Frontal cortex (tissue), 4 donors: ENCODE data around the gene LMNA. TPM values are rescaled to one million over a fixed set of nuclear protein-coding genes. Genes with fewer than 3 reads are reported as not detected.
"Not testable (repeated sequence)": the region's sequence is repeated elsewhere in the genome, so short reads cannot be mapped to it uniquely, and the experiment has no call there.

Experiments used
- DNase-seq, 2 donors: peaks; one replicate each; pipeline ENCODE4 v3.0.0; 2012; ENCODE audit warnings: low spot score in 2 of 2
- FAIRE-seq: peaks from 2 replicates; lab custom pipeline; 2012; peaks lifted over from hg19 to GRCh38; lab: Jason Lieb, UNC
- total RNA-seq: library from RNA; depleted of rRNA; stranded (reverse); fragments of >200 nt; gene quantifications from one replicate; pipeline ENCODE4 v1.2.3, GENCODE V29; 2014
- donor health status: control.
- donor health status: control.
- donor health status: control.

Gene LMNA
- 14.3 TPM for total RNA-seq

DNA sequence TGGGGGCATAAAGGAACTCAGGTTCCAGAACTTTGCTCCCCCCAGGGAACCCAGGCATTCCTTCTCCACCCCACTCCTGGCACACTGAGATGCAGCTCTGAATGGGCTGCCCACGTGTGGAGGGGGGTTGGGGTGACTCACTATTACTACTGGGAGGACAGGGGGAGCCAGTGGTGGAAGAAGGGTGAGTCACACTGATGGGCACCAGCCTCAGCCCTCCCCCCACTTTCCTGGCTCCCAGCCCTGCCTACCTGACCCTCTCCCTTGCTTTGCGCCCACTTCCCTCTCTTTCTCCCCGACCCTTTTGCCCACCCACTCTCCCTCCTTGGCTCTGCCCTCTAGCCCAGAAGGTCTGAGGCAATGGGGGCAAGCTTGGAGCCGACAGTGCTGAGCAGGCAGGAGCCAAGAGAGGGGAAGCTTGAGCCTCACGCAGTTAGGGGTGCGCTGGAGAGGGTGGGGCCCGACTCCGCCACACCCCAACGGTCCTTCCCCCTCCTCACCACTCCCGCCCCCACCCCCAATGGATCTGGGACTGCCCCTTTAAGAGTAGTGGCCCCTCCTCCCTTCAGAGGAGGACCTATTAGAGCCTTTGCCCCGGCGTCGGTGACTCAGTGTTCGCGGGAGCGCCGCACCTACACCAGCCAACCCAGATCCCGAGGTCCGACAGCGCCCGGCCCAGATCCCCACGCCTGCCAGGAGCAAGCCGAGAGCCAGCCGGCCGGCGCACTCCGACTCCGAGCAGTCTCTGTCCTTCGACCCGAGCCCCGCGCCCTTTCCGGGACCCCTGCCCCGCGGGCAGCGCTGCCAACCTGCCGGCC lies at the start of gene LMNA:
Gene LMNA (plus strand): TSS at position 611 of the 818 bp plus-strand sequence. CDS start 208 bp downstream, outside the sequence.
- DNase-seq (peak; percentile 85 to 92), FAIRE-seq (no peak)

DNA sequence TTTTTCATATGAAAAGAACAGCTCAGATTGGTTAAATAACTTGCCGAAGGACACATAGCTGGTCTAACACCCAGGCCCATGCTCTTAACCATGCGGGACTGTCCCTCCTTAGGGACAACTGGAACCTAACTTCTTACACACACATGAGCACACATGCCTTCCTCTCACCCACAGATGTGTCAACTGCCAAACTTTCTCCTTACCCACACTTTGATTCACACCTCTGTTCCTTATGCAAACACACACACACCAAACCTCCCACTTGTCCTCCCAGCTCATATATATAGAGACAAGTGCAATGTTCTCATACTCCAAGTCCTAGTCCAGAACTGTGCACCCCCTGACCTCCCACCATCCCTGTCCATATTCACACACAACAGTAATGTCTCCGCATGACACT lies 49.3 kb upstream of the LMNA start:
- DNase-seq = no peak

DNA sequence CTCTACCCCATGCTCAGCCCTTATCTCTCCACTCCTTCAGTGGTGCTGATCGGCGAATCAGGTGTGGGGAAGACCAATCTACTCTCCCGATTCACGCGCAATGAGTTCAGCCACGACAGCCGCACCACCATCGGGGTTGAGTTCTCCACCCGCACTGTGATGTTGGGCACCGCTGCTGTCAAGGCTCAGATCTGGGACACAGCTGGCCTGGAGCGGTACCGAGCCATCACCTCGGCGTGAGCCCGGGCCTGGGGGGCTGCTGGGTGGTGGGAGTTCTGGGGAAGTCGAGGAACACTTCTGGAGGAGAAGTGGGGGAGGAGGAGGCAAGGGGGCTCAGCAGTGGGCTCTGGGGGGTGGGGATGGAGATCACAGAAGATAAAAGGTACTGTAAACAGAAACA lies 48.6 kb upstream of the LMNA start:
- no peak for FAIRE-seq

More for the DNA sequence above, 49.3 kb upstream of the LMNA start:
- FAIRE-seq = no peak

DNA sequence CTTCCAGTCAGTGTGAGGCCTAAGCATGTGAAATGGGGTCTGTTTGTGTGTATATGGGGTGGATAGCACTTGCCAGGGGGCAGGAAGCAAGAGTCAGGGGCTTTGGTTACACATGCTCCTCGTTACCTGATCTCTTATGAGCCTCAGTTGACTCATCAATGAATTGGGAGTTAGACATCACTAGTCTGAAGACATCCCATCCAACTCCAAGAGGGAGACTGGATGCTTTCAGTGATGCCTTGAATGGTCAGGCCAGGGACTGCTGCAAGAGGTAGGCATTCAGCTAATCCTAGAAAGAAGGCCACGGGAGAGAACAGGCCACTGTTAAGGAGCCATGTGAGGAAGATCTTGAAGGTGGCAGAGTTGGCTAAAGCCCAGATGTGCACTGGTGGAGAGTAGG lies 47.2 kb upstream of the LMNA start:
- FAIRE-seq (no peak), DNase-seq (no peak)

More for the DNA sequence above, 48.6 kb upstream of the LMNA start:
- DNase-seq = no peak

DNA sequence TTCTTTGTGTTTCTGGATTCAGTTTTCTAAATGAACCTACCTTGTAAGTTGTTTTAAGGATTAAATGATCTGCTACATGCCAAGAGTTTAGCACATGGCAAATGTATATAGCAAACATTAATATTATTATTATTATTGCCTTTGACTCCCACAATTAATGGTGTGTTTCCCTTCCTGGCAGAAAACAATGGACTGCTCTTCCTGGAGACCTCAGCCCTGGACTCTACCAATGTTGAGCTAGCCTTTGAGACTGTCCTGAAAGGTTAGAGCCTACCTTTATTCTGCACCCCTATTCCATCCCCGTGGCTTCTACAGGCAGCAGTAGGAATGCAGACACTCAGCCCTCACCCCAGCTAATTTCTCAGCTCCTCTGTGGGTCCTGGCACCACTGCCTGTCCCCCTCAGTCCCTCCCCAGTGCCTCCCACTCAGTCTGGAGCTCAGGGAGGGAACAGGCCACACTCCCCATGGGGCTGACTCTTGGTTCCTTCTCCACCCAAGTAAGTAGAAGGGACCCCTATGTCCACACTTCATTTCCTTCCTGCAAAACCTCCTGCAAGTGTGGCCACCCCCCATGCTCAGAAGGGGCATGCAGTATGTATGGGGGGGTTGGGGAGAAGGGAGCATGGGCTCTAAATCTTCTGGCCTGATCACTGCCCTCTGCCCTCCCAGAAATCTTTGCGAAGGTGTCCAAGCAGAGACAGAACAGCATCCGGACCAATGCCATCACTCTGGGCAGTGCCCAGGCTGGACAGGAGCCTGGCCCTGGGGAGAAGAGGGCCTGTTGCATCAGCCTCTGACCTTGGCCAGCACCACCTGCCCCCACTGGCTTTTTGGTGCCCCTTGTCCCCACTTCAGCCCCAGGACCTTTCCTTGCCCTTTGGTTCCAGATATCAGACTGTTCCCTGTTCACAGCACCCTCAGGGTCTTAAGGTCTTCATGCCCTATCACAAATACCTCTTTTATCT lies 44.7 kb upstream of the LMNA start:
- FAIRE-seq = no peak

DNA sequence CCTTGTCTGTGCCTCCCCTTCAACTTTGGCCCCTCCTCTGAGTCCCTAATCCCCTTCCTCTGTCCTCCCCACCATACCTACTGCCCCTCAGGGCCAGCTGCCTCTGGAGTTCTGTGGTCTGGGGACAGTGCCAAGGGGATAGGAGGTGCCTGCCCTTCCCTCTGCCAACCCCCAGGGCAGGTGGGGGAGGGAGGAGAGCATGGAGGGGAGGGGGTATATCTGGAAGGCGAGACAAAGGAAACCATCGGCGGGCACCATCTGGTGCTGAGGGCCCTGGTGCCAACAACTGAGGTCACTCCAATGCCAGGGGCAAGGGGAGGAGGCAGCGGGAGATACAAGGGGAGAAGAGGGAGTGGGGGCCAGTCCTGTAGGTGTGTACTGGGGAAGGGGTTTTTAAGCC lies 44.0 kb upstream of the LMNA start:
- DNase-seq (no peak), FAIRE-seq (no peak)

More for the DNA sequence above, 44.7 kb upstream of the LMNA start:
- no peak for DNase-seq

DNA sequence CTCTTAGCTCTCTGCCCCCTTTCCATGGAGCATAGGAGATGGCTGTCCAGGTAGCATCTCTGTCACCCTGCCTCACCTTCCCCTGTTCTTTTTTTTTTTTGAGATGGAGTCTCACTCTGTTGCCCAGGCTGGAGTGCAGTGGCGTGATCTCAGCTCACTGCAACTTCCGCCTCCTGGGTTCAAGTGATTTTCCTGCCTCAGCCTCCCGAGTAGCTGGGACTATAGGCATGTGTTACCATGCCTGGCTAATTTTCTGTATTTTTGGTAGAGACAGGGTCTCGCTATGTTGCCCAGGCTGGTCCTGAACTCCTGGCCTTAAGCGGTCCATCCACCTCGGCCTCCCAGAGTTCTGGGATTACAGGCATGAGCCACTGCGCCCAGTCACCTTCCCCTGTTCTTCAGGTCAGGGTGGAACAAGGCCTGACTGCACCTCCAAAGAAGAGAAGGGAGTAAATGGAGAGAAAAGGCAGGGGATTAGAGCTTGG lies 43.1 kb upstream of the LMNA start:
- FAIRE-seq, DNase-seq: not testable (repeated sequence)

DNA sequence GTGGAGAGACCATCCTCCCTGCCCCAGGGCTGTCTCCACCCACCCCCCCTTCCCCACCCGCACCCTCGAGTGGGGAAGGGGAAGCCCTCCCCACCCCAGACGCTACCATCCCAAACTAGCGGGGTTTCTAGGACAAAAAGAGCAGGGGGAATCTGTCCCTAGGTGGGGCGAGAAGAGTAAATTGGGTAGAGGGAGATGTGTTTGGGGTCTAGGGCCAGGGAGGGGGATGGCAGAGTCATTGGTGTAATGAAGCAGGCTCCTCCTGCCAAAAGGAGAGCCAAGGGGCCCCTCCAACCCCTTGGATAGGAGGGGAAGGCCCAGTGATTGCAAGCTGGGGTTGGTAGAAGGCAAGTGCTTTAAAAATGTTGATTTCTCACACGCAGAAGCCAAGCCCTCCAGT lies 42.3 kb upstream of the LMNA start:
- DNase-seq = no peak
- no peak for FAIRE-seq

DNA sequence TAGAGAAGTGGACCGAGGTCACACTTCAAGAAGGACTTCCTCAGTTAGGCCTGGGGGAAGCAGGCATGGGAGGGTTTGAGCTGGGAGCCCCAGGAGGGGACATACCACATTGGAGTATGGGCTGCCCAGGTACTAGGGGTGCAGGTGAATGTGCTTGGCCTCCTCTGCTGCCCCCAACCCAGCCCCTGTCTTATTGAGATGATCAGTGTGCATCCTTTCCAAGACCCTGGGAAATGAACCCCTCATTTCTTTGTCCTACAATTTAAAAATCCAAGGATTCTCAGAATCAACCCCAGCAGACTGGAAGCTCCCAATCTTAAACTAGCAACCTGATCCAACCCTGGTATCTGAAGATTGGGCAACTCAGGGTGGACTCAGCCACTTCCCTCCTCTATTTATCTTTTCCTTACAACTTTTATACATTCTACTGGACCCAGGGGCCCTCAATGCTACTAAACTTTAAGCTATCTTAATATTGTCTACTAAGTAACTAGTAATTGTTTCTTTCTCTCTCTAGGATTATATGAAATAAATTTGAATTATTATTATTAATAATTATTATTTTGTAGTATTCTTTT lies 41.3 kb upstream of the LMNA start:
- DNase-seq = no peak
- no peak for FAIRE-seq

DNA sequence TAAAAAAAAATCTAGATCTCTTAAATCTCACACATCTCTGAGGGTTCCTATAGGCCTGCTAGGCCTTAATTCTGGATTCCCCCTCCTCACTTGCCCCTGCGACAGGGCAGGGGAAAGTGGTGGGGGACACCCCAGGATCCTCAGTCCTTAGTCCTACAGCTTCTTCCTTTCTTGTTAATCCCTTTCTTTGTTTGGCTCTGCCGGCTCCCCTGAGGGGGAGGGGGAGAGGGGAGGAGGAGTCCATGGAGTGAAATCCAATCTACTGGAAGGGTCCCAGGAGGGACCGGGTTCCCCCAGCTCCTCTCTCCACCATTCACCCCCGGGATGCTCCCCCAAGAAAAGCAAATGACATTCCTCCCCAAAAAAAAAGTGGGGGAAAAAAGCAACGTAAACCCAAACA lies 40.8 kb upstream of the LMNA start:
- FAIRE-seq = no peak
- no peak for DNase-seq

DNA sequence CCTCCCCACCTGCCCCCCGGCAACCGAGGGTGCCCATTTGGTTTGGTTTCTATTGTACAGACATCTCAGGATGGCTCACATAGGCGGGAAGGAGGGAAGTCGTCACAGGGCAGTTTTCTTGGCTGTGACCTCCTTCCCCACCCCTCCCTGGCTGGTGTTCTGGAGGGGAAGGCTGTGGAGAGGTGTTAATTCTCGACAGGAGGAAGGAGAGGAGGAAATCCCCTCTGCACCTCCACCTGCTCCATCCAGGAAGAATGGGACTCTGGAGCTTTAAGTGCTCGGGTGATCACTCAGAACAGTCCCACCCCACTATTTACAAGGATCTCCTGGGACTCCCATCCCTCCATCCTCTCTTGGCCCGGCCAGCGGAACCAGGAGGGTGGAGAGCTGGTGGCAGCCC lies 39.9 kb upstream of the LMNA start:
- DNase-seq (no peak), FAIRE-seq (no peak)

DNA sequence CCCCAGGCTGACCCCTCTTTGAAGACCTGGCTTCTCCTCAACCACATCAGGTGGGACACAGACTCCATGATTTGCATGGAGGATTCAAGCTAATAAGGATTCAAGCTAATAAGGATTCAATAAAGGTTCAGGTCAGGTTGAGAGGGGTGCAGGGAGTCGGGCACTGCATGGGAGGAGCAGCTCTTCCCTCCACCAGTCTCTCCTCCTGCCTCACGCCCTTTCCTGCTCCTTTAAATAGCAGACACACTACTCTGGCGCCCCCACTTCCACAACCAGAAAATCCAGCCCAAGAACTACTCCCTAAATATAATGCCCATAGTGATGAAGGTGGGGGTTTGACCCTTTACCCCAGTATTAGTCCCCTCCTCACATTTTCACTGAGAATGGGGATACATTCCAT lies 39.3 kb upstream of the LMNA start:
- FAIRE-seq = no peak

DNA sequence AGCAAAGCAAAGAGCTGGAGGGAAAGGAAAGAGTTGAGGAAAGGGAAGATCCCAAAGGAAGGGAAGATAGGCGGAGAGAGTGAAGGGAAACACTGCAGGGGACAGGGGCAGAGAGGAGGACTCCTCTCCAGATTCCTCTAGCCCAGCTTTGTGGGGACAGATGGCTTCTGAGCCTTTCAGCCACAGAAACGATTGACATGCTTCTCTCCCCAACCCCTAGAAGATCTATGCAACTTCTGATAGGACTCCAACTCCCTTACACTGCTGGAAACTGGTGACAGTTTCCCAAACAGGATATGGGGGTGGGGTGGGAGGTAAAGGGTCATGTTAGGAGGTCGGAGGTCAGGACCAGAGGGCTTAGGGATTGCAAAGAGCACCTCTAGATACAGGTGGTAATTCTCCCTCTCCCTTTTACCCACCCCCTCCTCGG lies 38.7 kb upstream of the LMNA start:
- no peak for FAIRE-seq
- DNase-seq = no peak

More for the DNA sequence above, 39.3 kb upstream of the LMNA start:
- DNase-seq = no peak

DNA sequence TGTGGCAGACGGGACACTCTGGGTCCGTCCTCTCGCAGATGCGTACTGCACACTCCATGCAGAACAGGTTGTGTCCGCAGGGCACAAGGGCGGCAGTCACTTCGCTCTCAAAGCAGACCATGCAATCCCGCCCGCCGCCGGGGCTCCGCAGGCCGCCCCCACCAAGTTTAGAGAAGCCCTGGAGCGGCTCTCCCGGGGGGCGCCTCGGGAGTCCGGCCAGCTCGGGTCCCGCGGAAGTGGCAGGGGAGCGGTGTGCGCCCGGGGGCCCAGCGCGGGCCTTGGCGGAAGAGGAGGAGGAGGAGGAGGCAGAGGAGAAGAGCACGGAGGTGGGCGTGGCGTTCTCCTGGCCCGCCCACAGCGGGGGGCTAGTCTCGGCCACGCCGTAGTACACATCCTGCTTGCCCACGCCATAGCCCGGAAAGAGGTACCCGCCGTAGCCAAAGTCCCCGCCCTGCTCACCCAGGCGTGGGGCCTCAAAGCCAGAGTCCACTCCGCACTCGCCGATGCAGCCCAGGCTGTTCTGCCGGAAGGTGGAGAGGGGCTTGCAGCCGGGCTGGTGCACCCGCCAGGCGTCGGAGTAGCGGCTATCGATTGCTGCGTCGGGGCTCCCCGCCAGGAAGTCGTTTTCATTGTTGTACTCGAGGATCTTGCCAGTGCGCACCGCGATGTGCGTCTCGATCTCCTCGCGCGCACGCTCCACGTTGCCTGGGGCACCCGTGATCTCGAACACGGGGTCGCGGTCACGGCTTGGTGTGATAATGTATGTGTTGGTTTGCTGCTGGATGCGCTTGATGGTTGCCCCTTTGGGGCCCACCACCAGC lies 37.7 kb upstream of the LMNA start:
- DNase-seq = peak in 1 of 2 donors; percentile 54
- FAIRE-seq = no peak

DNA sequence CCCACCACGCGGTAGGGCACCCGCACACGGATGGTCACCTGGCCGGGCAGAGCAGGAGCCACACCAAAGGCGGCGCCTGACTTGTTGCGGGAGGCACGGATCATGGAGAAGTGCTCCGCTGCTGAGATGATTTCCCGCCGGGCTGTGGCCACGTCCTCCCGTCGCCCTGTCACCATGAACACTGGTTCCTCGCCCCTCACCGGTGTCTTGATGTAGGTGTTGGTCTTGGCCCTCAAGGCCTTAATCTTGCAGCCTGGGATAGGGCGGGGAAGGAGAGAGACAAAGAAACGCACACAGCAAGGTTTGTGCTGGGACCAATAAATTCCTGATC lies 37.1 kb upstream of the LMNA start:
- FAIRE-seq (no peak), DNase-seq (no peak)

DNA sequence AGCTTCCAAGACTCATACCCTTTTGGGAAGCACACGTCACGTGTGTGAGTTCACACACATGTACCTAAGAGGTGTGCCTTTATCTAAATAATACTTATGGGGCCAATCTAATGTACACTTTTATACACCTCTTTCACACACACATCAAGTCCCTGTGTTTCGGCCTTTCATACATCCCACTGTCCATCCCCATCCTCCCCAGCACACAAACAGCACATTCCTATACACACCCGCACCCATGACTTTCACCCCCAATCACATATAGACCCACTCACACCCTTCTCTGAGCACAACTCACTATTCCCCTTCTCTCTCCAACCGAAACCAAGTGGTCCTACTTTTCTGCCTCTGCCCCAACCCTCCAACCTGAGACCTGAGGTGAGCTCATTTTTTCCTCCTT lies 35.8 kb upstream of the LMNA start:
- no peak for FAIRE-seq
- no peak for DNase-seq

DNA sequence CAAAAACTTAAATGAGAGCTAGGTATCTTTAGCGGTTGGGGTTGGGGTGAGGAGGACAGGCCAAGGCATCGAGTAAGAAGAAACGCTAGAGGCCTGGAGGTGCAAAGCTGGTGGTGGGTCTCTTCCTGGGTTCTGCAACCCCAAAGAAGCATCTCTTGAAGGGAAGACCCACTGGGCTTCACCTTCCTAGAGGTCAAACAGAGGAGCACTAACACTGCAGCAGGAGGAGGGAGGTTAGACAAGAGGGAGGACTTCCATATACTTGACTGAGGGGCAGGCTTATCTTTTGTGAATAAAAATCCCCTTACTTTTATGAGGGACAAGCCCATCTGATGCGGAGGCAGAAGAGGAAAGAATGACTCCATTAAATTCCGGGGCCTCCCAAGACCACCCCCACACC lies 34.7 kb upstream of the LMNA start:
- no peak for DNase-seq
- no peak for FAIRE-seq

DNA sequence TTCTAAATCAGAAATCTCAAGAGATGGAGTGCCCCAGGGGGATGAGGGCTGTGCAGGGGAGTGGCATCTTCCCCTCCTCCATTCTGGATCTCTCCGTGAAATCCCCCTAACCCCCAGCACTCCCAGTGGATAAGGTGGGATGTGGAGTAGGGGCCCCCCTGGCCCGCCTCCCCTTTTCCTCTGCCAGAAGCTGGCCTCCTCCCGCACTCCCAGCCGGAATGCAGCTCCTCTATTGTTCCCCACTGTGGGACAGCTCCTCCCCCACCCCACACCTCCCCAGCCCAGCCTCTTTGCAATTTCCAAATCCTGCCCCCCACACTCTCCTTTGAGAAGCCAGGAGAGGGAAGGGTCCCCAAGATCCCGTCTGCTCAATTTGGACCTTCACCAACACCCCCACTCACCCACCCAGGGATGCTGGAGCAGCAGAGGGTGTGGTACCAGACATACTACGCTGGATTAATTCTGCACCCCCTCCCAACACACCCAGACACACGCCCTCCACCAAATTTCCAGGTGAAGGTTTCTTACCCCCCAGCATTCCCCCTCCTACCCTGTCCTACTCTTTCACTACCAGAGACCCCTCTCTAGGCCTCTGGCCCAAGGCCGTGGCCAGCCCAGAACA lies 34.2 kb upstream of the LMNA start:
- DNase-seq (no peak), FAIRE-seq (no peak)

DNA sequence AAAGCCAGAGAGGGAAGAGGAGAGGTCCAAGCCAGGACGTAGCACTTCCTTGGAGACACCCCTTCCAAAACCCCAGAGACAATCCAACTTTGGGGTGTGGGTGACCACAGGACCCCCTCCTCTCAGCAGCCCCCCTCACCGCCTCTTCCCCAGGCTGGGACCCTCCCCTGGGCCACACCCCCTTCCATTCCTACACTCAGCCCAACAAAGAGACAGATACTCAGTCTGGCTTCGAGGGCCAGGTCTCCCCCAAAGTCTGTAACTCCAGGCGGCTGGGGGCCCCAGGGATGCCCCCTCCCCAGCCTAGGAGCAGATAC lies 33.7 kb upstream of the LMNA start:
- FAIRE-seq = no peak

More for the DNA sequence above, 33.7 kb upstream of the LMNA start:
- no peak for DNase-seq
